Thymus (tissue), 11 donors: ENCODE data around the gene PDE4B. TPM values are rescaled to one million over a fixed set of nuclear protein-coding genes. Genes with fewer than 3 reads are reported as not detected.

Source experiments
- DNase-seq, 9 donors: peaks; one replicate each; pipeline ENCODE4 v3.0.0-alpha.2; 2013; ENCODE audit warnings: low spot score in 9 of 9, low read depth in 6 of 9, missing footprints in 1 of 9
- H3K27ac ChIP-seq, 2 donors: one replicate each; pipeline ENCODE4 v1.5.1; 2013; ENCODE audit warnings: control low read depth in 1 of 2, low read depth in 1 of 2, low read length in 1 of 2, mild to moderate bottlenecking in 1 of 2, moderate library complexity in 1 of 2
- H3K27me3 ChIP-seq, 2 donors: one replicate each; pipeline ENCODE4 v1.5.1; 2013; ENCODE audit warnings: low read length in 1 of 2; ENCODE audit not compliant: control insufficient read depth in 2 of 2, insufficient read depth in 1 of 2
- H3K36me3 ChIP-seq, 2 donors: one replicate each; pipeline ENCODE4 v1.5.1; 2013; ENCODE audit warnings: low read length in 1 of 2, mild to moderate bottlenecking in 1 of 2, moderate library complexity in 1 of 2; ENCODE audit not compliant: control insufficient read depth in 2 of 2, insufficient read depth in 2 of 2
- H3K4me1 ChIP-seq, 2 donors: one replicate each; pipeline ENCODE4 v1.5.1; 2013; ENCODE audit warnings: low read length in 2 of 2; ENCODE audit not compliant: control insufficient read depth in 2 of 2, insufficient read depth in 2 of 2
- H3K4me3 ChIP-seq, 2 donors: one replicate each; pipeline ENCODE4 v1.5.1; 2013; ENCODE audit warnings: low read length in 2 of 2, control low read depth in 1 of 2, mild to moderate bottlenecking in 1 of 2
- H3K9me3 ChIP-seq, 2 donors: one replicate each; pipeline ENCODE4 v1.5.1; 2013; ENCODE audit warnings: low read length in 1 of 2, mild to moderate bottlenecking in 1 of 2; ENCODE audit not compliant: control insufficient read depth in 2 of 2, insufficient read depth in 1 of 2
- WGBS: extraction: QIAGEN DNeasy Blood & Tissue Kit; methylation state at CpG from one replicate; pipeline ENCODE4 v1.1.7; 2013; 5-methylcytosine and 5-hydroxymethylcytosine counted together
- polyA plus RNA-seq: library from polyadenylated mRNA; stranded (reverse); fragments of 200-250 nt; gene quantifications from one replicate; pipeline ENCODE4 v1.2.3, GENCODE V29; 2013
- total RNA-seq: library from RNA; stranded (reverse); fragments of 120-200 nt; gene quantifications from one replicate; pipeline ENCODE4 v1.2.4, GENCODE V29; 2013
- donor health status: healthy.

The PDE4B gene
- total and polyA plus RNA-seq, 2 donors: 9.9 to 10.9 TPM

GRCh38 chr1:66370462-66370971 lies 577.8 kb downstream of the PDE4B start:
- 93% methylated on average over 4 of the region's 4 CpGs for WGBS
- Histone ChIP-seq H3K27ac (no peak overlapping the region), H3K36me3 (peaks cover 0 to 13% of the 10 kb centered on the region in 2 donors)

GRCh38 chr1:66371233-66372005 lies 578.7 kb downstream of the PDE4B start:
- Histone ChIP-seq H3K36me3 (peaks cover 0 to 7% of the 10 kb centered on the region in 2 donors), H3K4me1 (peaks cover 0 to 9% of the 10 kb centered on the region in 2 donors), H3K4me3 (no peak overlapping the region), H3K27me3 (no peaks in the 10 kb centered on the region), H3K9me3 (no peaks in the 10 kb centered on the region), H3K27ac (no peak overlapping the region)
- WGBS: 91% methylated on average over 7 of the region's 7 CpGs
- no peak for DNase-seq

More at GRCh38 chr1:66370462-66370971, 577.8 kb downstream of the PDE4B start:
- Histone ChIP-seq H3K4me3 (no peak overlapping the region), H3K9me3 (no peaks in the 10 kb centered on the region), H3K4me1 (peaks cover 0 to 9% of the 10 kb centered on the region in 2 donors), H3K27me3 (no peaks in the 10 kb centered on the region)
- no peak for DNase-seq

- 81% methylated on average over 6 of the region's 6 CpGs for WGBS
- DNase-seq: no peak
- peaks cover 0 to 7% of the 10 kb centered on the region in 2 donors for H3K36me3 ChIP-seq
- no peaks in the 10 kb centered on the region for H3K9me3 ChIP-seq
- no peaks in the 10 kb centered on the region for H3K27me3 ChIP-seq
- H3K4me3 ChIP-seq: no peak overlapping the region
- no peak overlapping the region for H3K27ac ChIP-seq
- H3K4me1 ChIP-seq: peaks cover 0 to 9% of the 10 kb centered on the region in 2 donors
These were observed 579.9 kb downstream of the PDE4B start for GRCh38 chr1:66372522-66373101.

GRCh38 chr1:66373157-66373591 lies 580.5 kb downstream of the PDE4B start:
- WGBS: 35% methylated on average over 4 of the region's 4 CpGs
- H3K27ac ChIP-seq: peak overlapping the region in 1 of 2 donors; percentile 38
- no peak for DNase-seq
- peaks cover 0 to 7% of the 10 kb centered on the region in 2 donors for H3K36me3 ChIP-seq
- H3K4me3 ChIP-seq: no peak overlapping the region
- peaks cover 0 to 9% of the 10 kb centered on the region in 2 donors for H3K4me1 ChIP-seq
- H3K9me3 ChIP-seq: no peaks in the 10 kb centered on the region
- H3K27me3 ChIP-seq: no peaks in the 10 kb centered on the region

- no peaks in the 10 kb centered on the region for H3K9me3 ChIP-seq
- DNase-seq: no peak
- H3K27ac ChIP-seq: peak overlapping the region in 1 of 2 donors; percentile 44
- WGBS: 90% methylated on average over 2 of the region's 2 CpGs
- H3K36me3 ChIP-seq: peaks cover 0 to under 1% of the 10 kb centered on the region in 2 donors
- H3K27me3 ChIP-seq: no peaks in the 10 kb centered on the region
- no peak overlapping the region for H3K4me3 ChIP-seq
- H3K4me1 ChIP-seq: peaks cover 0 to 9% of the 10 kb centered on the region in 2 donors
These were observed 581.5 kb downstream of the PDE4B start for GRCh38 chr1:66374148-66374547.

- peaks cover 0 to 9% of the 10 kb centered on the region in 2 donors for H3K4me1 ChIP-seq
- no peaks in the 10 kb centered on the region for H3K27me3 ChIP-seq
- H3K36me3 ChIP-seq: no peaks in the 10 kb centered on the region
- H3K4me3 ChIP-seq: no peak overlapping the region
- no peaks in the 10 kb centered on the region for H3K9me3 ChIP-seq
- peak overlapping the region in 1 of 2 donors; percentile 49 for H3K27ac ChIP-seq
- 46% methylated on average over 2 of the region's 2 CpGs for WGBS
- DNase-seq: peak in 1 of 9 donors; percentile 51
These were observed 581.9 kb downstream of the PDE4B start for GRCh38 chr1:66374561-66375111.

- Histone ChIP-seq H3K9me3 (no peaks in the 10 kb centered on the region), H3K27ac (peak overlapping the region in 1 of 2 donors; percentile 49), H3K36me3 (no peaks in the 10 kb centered on the region), H3K4me3 (no peak overlapping the region), H3K4me1 (peaks cover 0 to 9% of the 10 kb centered on the region in 2 donors), H3K27me3 (no peaks in the 10 kb centered on the region)
- WGBS: 90% methylated on average over 2 of the region's 2 CpGs
- DNase-seq: no peak
These were observed 582.4 kb downstream of the PDE4B start for GRCh38 chr1:66375125-66375524.

GRCh38 chr1:66380452-66381212 lies 587.9 kb downstream of the PDE4B start:
- Histone ChIP-seq H3K4me3 (no peak overlapping the region), H3K9me3 (peaks cover 2 to 9% of the 10 kb centered on the region in 2 donors), H3K27ac (no peak overlapping the region), H3K36me3 (no peaks in the 10 kb centered on the region), H3K27me3 (no peaks in the 10 kb centered on the region), H3K4me1 (no peaks in the 10 kb centered on the region)
- 54% methylated on average over 3 of the region's 3 CpGs for WGBS
- DNase-seq: peak in 1 of 9 donors; percentile 32
